ENCODE results near the gene C20orf141. TPM values are rescaled to one million over a fixed set of nuclear protein-coding genes. Genes with fewer than 3 reads are reported as not detected.

Gene C20orf141
- total RNA-seq, 1 donor from 2014 or later = not detected

DNA sequence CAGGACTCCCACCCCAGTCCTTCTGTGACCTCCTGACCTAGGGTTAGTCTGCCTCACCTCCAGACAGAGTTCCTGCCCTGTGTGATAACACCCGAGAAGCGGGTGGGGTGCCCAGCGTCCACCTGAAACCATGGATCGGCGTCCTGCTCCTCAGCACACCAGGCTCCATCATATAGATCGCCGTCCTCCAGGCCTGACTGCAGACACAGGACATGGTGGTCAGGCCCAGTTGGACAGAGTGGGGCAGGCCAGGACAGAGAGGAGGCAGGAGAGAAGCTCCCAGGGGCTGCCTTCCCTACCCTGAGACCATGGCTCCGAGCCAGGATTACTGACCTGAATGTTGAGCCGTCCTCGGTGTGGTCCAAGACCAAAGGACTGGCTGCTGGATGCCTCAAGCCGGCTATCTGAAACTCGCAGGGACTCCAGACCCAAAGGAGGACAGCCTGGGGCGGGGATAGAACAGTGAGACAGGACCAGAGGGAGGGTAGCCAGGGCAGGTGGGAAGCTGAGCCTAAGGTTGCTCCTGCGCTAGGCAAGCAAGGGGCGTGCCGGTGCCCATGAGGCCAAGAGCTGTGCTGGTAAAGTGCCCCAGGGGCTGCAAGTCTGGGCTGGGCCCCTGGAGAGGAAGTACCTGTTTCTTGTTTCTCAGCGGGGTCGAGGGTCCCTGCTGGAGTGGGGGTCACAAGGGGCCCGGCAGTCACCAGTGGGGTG, 16.5 kb upstream of the C20orf141 start:
- Histone ChIP-seq H3K4me3 (ENCODE audit: low read depth, low read length) (no peak overlapping the region), H3K36me3 (ENCODE audit: control insufficient read depth, insufficient read depth, low read length) (no peaks in the 10 kb centered on the region), H3K27me3 (ENCODE audit: control insufficient read depth, insufficient read depth, low read length) (peaks cover 25% of the 10 kb centered on the region)
- no peak for FAIRE-seq
- TF ChIP-seq, protein P1, sequence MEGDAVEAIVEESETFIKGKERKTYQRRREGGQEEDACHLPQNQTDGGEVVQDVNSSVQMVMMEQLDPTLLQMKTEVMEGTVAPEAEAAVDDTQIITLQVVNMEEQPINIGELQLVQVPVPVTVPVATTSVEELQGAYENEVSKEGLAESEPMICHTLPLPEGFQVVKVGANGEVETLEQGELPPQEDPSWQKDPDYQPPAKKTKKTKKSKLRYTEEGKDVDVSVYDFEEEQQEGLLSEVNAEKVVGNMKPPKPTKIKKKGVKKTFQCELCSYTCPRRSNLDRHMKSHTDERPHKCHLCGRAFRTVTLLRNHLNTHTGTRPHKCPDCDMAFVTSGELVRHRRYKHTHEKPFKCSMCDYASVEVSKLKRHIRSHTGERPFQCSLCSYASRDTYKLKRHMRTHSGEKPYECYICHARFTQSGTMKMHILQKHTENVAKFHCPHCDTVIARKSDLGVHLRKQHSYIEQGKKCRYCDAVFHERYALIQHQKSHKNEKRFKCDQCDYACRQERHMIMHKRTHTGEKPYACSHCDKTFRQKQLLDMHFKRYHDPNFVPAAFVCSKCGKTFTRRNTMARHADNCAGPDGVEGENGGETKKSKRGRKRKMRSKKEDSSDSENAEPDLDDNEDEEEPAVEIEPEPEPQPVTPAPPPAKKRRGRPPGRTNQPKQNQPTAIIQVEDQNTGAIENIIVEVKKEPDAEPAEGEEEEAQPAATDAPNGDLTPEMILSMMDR (IDR thresholded peaks at IDR 0.05; ENCODE audit: insufficient read depth, low read length, severe bottlenecking) = no peak
- DNase-seq (ENCODE audit: low read depth) = no peak

DNA sequence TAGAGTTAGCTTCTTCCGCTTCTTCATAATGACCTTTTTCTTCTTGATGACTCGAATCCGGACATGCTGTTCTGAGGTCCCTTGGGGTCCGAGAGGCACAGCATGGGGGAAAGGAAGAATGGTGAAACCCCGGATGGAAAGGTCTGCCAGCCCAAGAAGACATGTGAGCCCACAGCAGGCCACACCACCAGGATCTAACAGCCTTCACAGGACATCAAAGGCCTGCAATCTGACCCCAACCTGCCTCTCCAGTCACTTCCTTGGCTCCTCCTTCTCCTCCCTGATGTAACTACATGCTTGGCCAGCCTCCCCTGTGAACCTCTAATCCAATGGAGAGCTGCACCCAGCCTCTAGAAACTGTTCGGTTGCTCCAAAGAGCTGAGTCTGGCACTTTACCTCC, 16.0 kb upstream of the C20orf141 start:
- FAIRE-seq = peak; percentile 23
- H3K4me3 ChIP-seq (ENCODE audit: low read depth, low read length) = no peak overlapping the region
- TF ChIP-seq, protein P1 (IDR thresholded peaks at IDR 0.05; ENCODE audit: insufficient read depth, low read length, severe bottlenecking) = no peak
- peaks cover 25% of the 10 kb centered on the region for H3K27me3 ChIP-seq (ENCODE audit: control insufficient read depth, insufficient read depth, low read length)
- peak; percentile 11 for DNase-seq (ENCODE audit: low read depth)
- H3K36me3 ChIP-seq (ENCODE audit: control insufficient read depth, insufficient read depth, low read length) = no peaks in the 10 kb centered on the region

DNA sequence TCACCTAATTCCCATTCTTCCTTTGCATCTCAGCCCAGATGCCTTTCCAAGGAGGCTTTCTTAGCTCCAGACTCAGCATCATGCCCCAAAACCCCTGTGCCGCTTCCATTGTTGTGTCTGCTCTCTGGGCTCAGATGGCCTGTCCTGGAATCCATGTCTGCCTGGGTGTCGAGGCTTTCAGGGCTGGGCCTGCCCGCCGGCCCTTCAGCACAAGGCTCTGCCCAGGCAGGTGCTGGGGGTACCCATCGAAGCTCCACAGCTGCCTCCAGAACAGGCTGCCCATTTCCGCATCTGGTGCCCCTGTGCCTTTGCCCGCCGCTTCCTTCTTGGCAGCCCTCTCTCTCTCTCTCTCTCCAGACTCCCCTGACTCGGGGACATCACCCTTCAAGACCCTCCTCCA, 15.5 kb upstream of the C20orf141 start:
- Histone ChIP-seq H3K36me3 (ENCODE audit: control insufficient read depth, insufficient read depth, low read length) (no peaks in the 10 kb centered on the region), H3K4me3 (ENCODE audit: low read depth, low read length) (no peak overlapping the region)

DNA sequence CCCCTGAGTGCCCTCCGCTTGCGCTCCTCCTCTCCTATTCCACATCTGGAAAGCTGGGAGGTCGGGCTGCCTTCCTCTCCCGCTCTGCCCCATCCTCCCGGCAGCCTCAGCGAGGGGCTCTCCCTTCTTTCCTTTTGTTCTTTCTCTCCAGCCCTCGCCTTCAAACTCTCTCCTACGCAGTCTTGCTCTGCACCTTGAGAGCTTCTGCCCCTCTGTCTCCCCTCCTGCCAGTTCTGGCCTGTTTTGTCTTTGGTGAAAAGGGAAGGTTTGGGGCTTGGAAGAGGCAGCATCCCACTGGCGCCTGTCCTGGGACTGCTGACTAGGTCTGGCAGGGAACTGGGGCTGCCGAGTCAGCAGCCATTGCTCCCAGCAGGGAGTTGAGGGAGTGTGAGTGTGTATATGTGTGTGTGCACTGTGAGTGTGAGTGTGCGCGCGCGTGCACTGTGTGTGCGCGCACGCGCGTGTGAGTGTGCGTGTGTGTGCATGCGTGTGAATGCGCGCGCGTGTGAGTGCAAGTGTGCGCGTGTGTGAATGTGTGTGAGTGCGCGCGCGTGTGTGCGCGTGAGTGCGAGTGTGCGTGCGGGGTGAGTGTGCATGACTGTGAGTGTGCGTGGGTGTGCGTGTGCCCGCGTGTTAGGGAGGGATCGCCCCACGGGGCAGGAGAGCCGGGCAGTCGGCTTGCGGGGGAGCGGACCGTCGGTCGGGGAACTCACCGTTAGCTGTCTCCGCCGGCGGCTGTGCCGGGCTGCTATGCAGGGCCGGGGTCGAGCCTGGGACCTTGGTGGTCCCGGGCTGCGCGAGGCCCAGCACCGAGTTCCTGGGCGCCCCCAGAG, 14.9 kb upstream of the C20orf141 start:
- no peaks in the 10 kb centered on the region for H3K36me3 ChIP-seq (ENCODE audit: control insufficient read depth, insufficient read depth, low read length)
- DNase-seq (ENCODE audit: low read depth) = no peak
- TF ChIP-seq, protein P1 (IDR thresholded peaks at IDR 0.05; ENCODE audit: insufficient read depth, low read length, severe bottlenecking) = no peak
- no peak for FAIRE-seq
- H3K27me3 ChIP-seq (ENCODE audit: control insufficient read depth, insufficient read depth, low read length) = peaks cover 26% of the 10 kb centered on the region
- H3K4me3 ChIP-seq (ENCODE audit: low read depth, low read length) = no peak overlapping the region

More for the DNA sequence above, 15.5 kb upstream of the C20orf141 start:
- TF ChIP-seq, protein P1 (IDR thresholded peaks at IDR 0.05; ENCODE audit: insufficient read depth, low read length, severe bottlenecking) = no peak
- FAIRE-seq (no peak), DNase-seq (ENCODE audit: low read depth) (no peak)
- H3K27me3 ChIP-seq (ENCODE audit: control insufficient read depth, insufficient read depth, low read length) = peaks cover 25% of the 10 kb centered on the region

DNA sequence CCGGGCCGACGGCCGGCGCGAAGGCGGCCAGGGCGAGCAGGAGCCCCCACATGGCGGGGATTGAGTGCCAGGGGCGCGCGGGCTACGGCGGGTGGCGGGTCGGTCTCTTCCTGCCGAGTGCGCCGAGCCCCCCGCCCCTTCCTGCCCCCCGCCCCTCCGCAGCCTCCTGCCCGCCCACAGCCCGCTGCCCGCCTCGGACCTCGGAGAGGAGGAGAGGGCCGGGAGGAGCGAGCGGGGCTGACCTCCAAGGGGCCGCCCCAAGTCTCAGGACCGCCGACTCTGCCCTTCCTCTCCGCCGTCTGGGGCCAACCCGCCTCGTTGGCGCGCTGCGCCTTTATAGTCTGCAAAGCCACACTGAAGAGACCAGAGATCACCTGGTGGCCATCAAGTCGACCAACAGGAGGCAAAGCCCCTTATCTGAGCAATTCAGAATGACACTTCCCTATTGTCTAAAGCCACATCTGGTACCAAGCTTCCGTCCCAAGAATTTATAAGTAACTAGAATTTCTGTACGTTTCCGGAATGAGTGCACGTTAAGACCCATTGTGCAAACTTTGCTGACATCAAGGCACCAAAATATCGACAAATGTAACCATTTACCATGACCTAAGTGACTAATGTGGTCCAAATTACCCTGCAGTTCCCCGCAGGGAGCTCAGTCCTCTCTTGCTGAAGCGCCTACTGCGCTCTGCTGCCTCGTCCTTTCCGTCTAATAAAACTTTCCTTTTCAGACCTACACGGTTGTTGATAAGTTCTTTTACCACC, 14.1 kb upstream of the C20orf141 start, which contains the start of gene CPXM1:
TSS of gene CPXM1 (minus strand) at position 107 of the 765 bp plus-strand sequence. CDS start at position 52, 55 bp downstream.
- TF ChIP-seq, protein P1 (IDR thresholded peaks at IDR 0.05; ENCODE audit: insufficient read depth, low read length, severe bottlenecking) = no peak
- H3K36me3 ChIP-seq (ENCODE audit: control insufficient read depth, insufficient read depth, low read length) = no peaks in the 10 kb centered on the region
- H3K4me3 ChIP-seq (ENCODE audit: low read depth, low read length) = no peak within 1 kb of the TSS
- peaks cover 31% of the 10 kb centered on the region for H3K27me3 ChIP-seq (ENCODE audit: control insufficient read depth, insufficient read depth, low read length)
- no peak for FAIRE-seq
- no peak for DNase-seq (ENCODE audit: low read depth)
